Colonic mucosa (tissue), 4 donors: Measurements from ENCODE around the gene PLEKHH2. TPM values are rescaled to one million over a fixed set of nuclear protein-coding genes. Genes with fewer than 3 reads are reported as not detected.

Source experiments
- DNase-seq: peaks from one replicate; pipeline ENCODE4 v3.0.0-alpha.2; 2020
- H3K27ac ChIP-seq: fragments of 200-600 bp; one replicate; pipeline ENCODE4 v1.8.0; 2021
- H3K27me3 ChIP-seq: fragments of 200-600 bp; one replicate; pipeline ENCODE4 v1.8.0; 2021
- H3K36me3 ChIP-seq: fragments of 200-600 bp; one replicate; pipeline ENCODE4 v1.8.0; 2021
- H3K4me1 ChIP-seq: fragments of 200-600 bp; one replicate; pipeline ENCODE4 v1.8.0; 2021; ENCODE audit warnings: mild to moderate bottlenecking
- H3K4me3 ChIP-seq: fragments of 200-600 bp; one replicate; pipeline ENCODE4 v1.8.0; 2021
- H3K9ac ChIP-seq, 2 donors: one replicate each; pipeline ENCODE4 v1.7.0; 2013; ENCODE audit warnings: control low read depth in 2 of 2, low read depth in 2 of 2, low read length in 2 of 2
- H3K9me3 ChIP-seq: fragments of 200-600 bp; one replicate; pipeline ENCODE4 v1.8.0; 2021
- intact Hi-C: fragments of 100-400 bp; cut with DNase I; formaldehyde crosslinking; loops from one replicate; pipeline ENCODE4 v1.14.1; 2022
- total RNA-seq, 2 donors: library from RNA; stranded (reverse); fragmentation: NEBNext Ultra II Directional in 1 of 2; extraction: Animal tissue kit (Norgen Biotek cat#: 25700) in 1 of 2; gene quantifications; one replicate each; pipeline ENCODE4 v1.2.1, GENCODE V29; 2021
- TF ChIP-seq, protein P1 (sequence below): fragments of 200-600 bp; IDR thresholded peaks from one replicate; pipeline ENCODE4 v1.8.0; 2022; ENCODE audit warnings: antibody characterized with exemption, mild to moderate bottlenecking
- donor health status: healthy.
- donor health status: DM: no; HTN: no; CAD: no.
- donor health status: DM: no; HTN: no; CAD: no.

PLEKHH2 gene
- total RNA-seq, 2 donors from 2014 or later, result 1.6 to 5.5 TPM

DNA sequence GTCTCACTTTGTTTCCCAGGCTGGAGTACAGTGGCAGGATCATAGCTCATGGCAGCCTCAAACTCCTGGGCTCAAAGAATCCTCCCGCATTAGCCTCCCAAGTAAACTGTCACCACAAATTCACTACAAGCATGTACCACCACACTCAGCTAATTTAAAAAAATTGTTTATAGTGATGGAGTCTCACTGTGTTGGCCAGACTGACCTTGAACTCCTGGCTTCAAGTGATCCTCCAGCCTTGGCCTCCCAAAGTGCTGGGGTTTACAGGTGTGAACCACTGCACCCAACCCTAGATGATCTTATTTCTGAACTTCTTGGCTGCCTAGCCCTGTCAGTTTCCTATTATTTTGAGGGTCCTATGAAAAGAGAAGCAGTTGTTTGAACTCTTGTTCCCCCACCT lies 151.6 kb downstream of the PLEKHH2 start:
- intact Hi-C loops, result no loop called here
- TF ChIP-seq, protein P1, sequence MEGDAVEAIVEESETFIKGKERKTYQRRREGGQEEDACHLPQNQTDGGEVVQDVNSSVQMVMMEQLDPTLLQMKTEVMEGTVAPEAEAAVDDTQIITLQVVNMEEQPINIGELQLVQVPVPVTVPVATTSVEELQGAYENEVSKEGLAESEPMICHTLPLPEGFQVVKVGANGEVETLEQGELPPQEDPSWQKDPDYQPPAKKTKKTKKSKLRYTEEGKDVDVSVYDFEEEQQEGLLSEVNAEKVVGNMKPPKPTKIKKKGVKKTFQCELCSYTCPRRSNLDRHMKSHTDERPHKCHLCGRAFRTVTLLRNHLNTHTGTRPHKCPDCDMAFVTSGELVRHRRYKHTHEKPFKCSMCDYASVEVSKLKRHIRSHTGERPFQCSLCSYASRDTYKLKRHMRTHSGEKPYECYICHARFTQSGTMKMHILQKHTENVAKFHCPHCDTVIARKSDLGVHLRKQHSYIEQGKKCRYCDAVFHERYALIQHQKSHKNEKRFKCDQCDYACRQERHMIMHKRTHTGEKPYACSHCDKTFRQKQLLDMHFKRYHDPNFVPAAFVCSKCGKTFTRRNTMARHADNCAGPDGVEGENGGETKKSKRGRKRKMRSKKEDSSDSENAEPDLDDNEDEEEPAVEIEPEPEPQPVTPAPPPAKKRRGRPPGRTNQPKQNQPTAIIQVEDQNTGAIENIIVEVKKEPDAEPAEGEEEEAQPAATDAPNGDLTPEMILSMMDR, result no peak
- H3K9ac ChIP-seq, result no peak overlapping the region
- no peaks in the 10 kb centered on the region for H3K4me1 ChIP-seq
- H3K4me3 ChIP-seq, result no peak overlapping the region
- H3K9me3 ChIP-seq, result no peaks in the 10 kb centered on the region
- no peaks in the 10 kb centered on the region for H3K36me3 ChIP-seq
- DNase-seq, result no peak
- no peak overlapping the region for H3K27ac ChIP-seq
- H3K27me3 ChIP-seq, result no peaks in the 10 kb centered on the region

DNA sequence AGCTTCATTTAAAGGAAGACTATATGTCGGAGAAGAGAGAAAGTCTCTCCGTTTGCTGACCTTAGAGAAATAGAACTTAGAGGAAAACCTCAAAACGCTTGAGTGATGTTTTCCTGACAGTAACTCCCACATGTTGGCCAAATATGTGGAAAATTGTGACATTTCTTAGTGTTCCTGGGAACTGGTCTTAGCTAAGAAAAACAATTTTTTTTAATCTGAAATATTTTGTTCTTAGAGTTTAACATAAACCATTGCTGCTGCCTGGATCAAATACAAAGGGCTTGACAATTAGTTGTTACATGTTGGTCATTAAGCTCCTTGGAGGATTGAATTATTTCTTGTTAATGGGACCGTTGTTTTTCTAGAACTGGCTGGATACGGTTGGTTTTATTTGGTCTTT lies 153.1 kb downstream of the PLEKHH2 start:
- Histone ChIP-seq H3K27ac (no peak overlapping the region), H3K27me3 (no peaks in the 10 kb centered on the region), H3K4me3 (no peak overlapping the region), H3K36me3 (no peaks in the 10 kb centered on the region), H3K9me3 (no peaks in the 10 kb centered on the region), H3K4me1 (no peaks in the 10 kb centered on the region), H3K9ac (no peak overlapping the region)
- DNase-seq, result no peak
- intact Hi-C loops, result no loop called here
- TF ChIP-seq, protein P1, result no peak

DNA sequence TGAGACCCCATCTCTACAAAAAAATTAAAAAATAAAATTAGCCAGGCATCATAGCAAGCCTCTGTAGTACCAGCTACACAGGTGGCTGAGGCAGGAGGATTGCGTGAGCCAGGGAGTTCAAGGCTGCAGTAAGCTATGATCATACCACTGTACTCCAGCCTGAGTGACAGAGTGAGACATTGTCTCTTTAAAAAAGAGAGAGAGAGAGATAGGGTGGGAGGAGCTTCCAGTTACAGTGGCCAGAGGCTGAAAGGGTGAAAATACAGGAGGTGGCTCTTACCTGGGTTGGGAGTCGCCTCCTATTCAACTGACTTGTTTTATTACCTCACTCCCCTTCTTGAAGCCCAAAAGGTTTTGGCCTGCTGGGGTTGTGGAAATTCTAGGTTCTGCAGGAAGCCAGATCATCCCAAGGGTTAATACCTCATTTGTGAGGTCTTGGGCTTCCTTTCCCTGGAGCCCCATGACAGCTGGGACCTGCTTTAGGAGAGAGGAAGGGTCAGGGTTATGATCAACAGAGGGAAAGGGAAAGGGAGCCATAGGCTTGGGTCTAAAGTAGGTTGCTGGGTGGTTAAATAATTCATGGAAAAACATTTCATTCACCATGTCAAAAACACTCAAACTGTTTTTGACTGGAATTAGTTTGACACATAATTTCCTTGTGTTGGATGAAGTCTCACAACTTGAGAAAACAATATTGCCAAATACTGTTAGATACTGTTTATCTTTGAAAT lies 154.1 kb downstream of the PLEKHH2 start:
- Histone ChIP-seq H3K27ac (no peak overlapping the region), H3K9ac (no peak overlapping the region), H3K27me3 (no peaks in the 10 kb centered on the region), H3K4me1 (no peaks in the 10 kb centered on the region), H3K36me3 (no peaks in the 10 kb centered on the region), H3K9me3 (no peaks in the 10 kb centered on the region), H3K4me3 (no peak overlapping the region)
- intact Hi-C loops, result no loop called here
- no peak for DNase-seq
- TF ChIP-seq, protein P1, result no peak

DNA sequence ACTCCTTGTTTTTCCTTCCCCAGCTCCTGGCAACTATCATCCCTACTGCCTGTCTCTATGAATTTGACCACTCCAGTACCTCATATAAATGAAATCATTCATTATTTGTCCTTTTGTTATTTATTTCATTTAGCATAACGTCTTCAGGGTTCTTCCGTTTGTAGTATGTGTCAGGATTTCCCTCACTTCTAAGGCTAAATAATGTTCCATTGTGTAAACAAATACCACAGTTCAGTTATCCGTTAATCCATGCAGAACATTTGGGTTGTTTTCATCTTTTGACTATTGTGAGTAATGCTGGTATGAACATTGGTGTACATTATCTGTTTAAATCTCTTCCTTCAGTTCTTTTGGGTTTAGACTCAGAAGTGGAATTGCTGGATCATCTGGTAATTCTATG lies 155.6 kb downstream of the PLEKHH2 start:
- Histone ChIP-seq H3K27ac (no peak overlapping the region), H3K27me3 (no peaks in the 10 kb centered on the region), H3K4me3 (no peak overlapping the region), H3K9me3 (no peaks in the 10 kb centered on the region), H3K36me3 (no peaks in the 10 kb centered on the region), H3K9ac (no peak overlapping the region), H3K4me1 (no peaks in the 10 kb centered on the region)
- TF ChIP-seq, protein P1, result no peak
- DNase-seq, result no peak
- intact Hi-C loops, result no loop called here

DNA sequence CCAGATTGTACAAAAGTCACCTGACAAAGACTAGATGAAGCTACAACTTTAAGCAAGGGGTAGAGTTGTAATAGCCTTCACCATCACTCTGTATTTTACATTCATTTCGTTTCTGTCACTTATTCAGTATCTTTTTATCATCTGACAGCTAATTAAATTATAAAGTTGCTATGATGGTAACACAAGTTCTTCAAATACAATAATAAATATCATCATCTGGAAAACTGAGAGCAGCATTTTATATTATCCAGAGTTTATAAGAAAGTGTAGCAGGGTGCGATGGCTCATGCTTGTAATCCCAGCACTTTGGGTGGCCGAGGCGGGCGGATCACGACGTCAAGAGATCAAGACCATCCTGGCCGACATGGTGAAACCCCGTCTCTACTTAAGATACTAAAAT lies 157.9 kb downstream of the PLEKHH2 start:
- Histone ChIP-seq H3K36me3 (no peaks in the 10 kb centered on the region), H3K4me3 (no peak overlapping the region)
- intact Hi-C loops, result no loop called here

More for the DNA sequence above, 157.9 kb downstream of the PLEKHH2 start:
- no peaks in the 10 kb centered on the region for H3K27me3 ChIP-seq
- H3K9me3 ChIP-seq, result no peaks in the 10 kb centered on the region
- TF ChIP-seq, protein P1, result no peak
- no peak overlapping the region for H3K9ac ChIP-seq
- no peak overlapping the region for H3K27ac ChIP-seq
- H3K4me1 ChIP-seq, result no peaks in the 10 kb centered on the region
- DNase-seq, result no peak
